Left forelimb (tissue), 1 donor: ENCODE results near the gene GALNT15.

Experiments
- DNase-seq: peaks from one replicate; pipeline ENCODE4 v3.0.0-alpha.2; 2018; ENCODE audit warnings: low spot score

GALNT15 gene

GRCh38 chr3:16174389-16174788 lies at the start of gene GALNT15:
Gene GALNT15, plus strand, starts transcription at chr3:16174680. Its CDS starts 472 bp downstream, at chr3:16175152.
- peak; percentile 81 for DNase-seq

- no peak for DNase-seq
Measured at GRCh38 chr3:16126634-16127033, 47.8 kb upstream of the GALNT15 start.

- no peak for DNase-seq
Measured at GRCh38 chr3:16127249-16127648, 47.2 kb upstream of the GALNT15 start.

GRCh38 chr3:16130066-16130465 lies 44.4 kb upstream of the GALNT15 start:
- no peak for DNase-seq

- DNase-seq, result no peak
Measured at GRCh38 chr3:16132190-16132589, 42.3 kb upstream of the GALNT15 start.

- DNase-seq, result no peak
Measured at GRCh38 chr3:16132928-16133327, 41.6 kb upstream of the GALNT15 start.

GRCh38 chr3:16134173-16134928 lies 40.1 kb upstream of the GALNT15 start:
- DNase-seq, result no peak

GRCh38 chr3:16136055-16136454 lies 38.4 kb upstream of the GALNT15 start:
- DNase-seq, result no peak

- DNase-seq, result no peak
Measured at GRCh38 chr3:16137044-16137443, 37.4 kb upstream of the GALNT15 start.

GRCh38 chr3:16137977-16138376 lies 36.5 kb upstream of the GALNT15 start:
- DNase-seq, result no peak

- DNase-seq, result no peak
Measured at GRCh38 chr3:16140116-16140893, 34.2 kb upstream of the GALNT15 start.

GRCh38 chr3:16140894-16141285 lies 33.6 kb upstream of the GALNT15 start:
- DNase-seq, result no peak

- no peak for DNase-seq
Measured at GRCh38 chr3:16142350-16143025, 32.0 kb upstream of the GALNT15 start.

GRCh38 chr3:16143861-16144447 lies 30.5 kb upstream of the GALNT15 start:
- no peak for DNase-seq

GRCh38 chr3:16145176-16145575 lies 29.3 kb upstream of the GALNT15 start:
- no peak for DNase-seq

- DNase-seq, result no peak
Measured at GRCh38 chr3:16146015-16146730, 28.3 kb upstream of the GALNT15 start.

GRCh38 chr3:16147220-16147994 lies 27.1 kb upstream of the GALNT15 start:
- DNase-seq, result no peak

- DNase-seq, result no peak
Measured at GRCh38 chr3:16148213-16148612, 26.3 kb upstream of the GALNT15 start.

GRCh38 chr3:16148783-16149182 lies 25.7 kb upstream of the GALNT15 start:
- no peak for DNase-seq

- DNase-seq, result no peak
Measured at GRCh38 chr3:16150285-16150684, 24.2 kb upstream of the GALNT15 start.

- no peak for DNase-seq
Measured at GRCh38 chr3:16151109-16151508, 23.4 kb upstream of the GALNT15 start.
